Transverse colon (tissue), 4 donors: ENCODE results near the gene RPS27L. TPM values are rescaled to one million over a fixed set of nuclear protein-coding genes. Genes with fewer than 3 reads are reported as not detected.

Experiments
- DNase-seq: peaks from one replicate; pipeline ENCODE4 v3.0.0-alpha.2; 2019
- H3K27ac ChIP-seq, 4 donors: fragments of 200-600 bp; sonication (generic); 2 replicates each; pipeline ENCODE4 v1.5.1; 2016 to 2018; ENCODE audit warnings: inconsistent platforms in 4 of 4
- H3K27me3 ChIP-seq: fragments of 200-600 bp; sonication (generic); 2 replicates; pipeline ENCODE4 v1.5.1; 2017; ENCODE audit warnings: inconsistent platforms
- H3K36me3 ChIP-seq, 4 donors: fragments of 200-600 bp; sonication (generic); 2 replicates each; pipeline ENCODE4 v1.5.1; 2017 to 2019; ENCODE audit warnings: inconsistent platforms in 4 of 4
- H3K4me1 ChIP-seq, 4 donors: fragments of 200-600 bp; sonication (generic); 2 replicates each; pipeline ENCODE4 v1.5.1; 2017 to 2020; ENCODE audit warnings: inconsistent platforms in 4 of 4
- H3K4me3 ChIP-seq, 4 donors: fragments of 200-600 bp; sonication (generic); 1 replicate in 1 of 4; 2 replicates in 3 of 4; pipeline versions ENCODE4 v1.5.1 to v1.6.1; 2017 to 2019; ENCODE audit warnings: inconsistent platforms in 4 of 4
- H3K9me3 ChIP-seq, 2 donors: fragments of 200-600 bp; sonication (generic); 2 replicates each; pipeline ENCODE4 v1.5.1; 2017 to 2019; ENCODE audit warnings: inconsistent platforms in 2 of 2
- EP300 ChIP-seq: sonication (generic); formaldehyde crosslinking; IDR thresholded peaks from one replicate; pipeline ENCODE4 v1.6.1; 2017; ENCODE audit warnings: antibody characterized with exemption, low read depth
- POLR2A ChIP-seq: fragments of 450-650 bp; IDR thresholded peaks from one replicate; pipeline ENCODE4 v1.6.1; 2016; ENCODE audit warnings: antibody characterized with exemption, mild to moderate bottlenecking, moderate library complexity
- POLR2AphosphoS5 ChIP-seq, 3 donors: sonication (generic); formaldehyde crosslinking; IDR thresholded peaks; one replicate each; pipeline ENCODE4 v1.6.1; 2016; ENCODE audit warnings: antibody characterized with exemption in 3 of 3
- WGBS, 2 donors: methylation state at CpG; one replicate each; pipeline ENCODE4 v1.1.5; 2018; ENCODE audit warnings: low coverage in 1 of 2; 5-methylcytosine and 5-hydroxymethylcytosine counted together
- in situ Hi-C, 4 donors: fragments of 200-750 bp; cut with MboI; loops; one replicate each; pipeline versions ENCODE4 v1.15.0 to v1.15.1; 2017; ENCODE audit warnings: low sequenced_read_pairs in 3 of 4, low pct_ligation_motif_present in 1 of 4, low pct_unique_long_range_greater_than_20kb in 1 of 4
- intact Hi-C: fragments of 100-400 bp; cut with DNase I; formaldehyde crosslinking; loops from one replicate; pipeline ENCODE4 v1.15.1; 2023; ENCODE audit warnings: low total_unique reads
- total RNA-seq, 4 donors: library from RNA; depleted of rRNA; stranded (reverse); fragments of >200 nt; gene quantifications; one replicate each; pipeline ENCODE4 v1.1.0, GENCODE V29; 2016
- TF ChIP-seq, protein P1 (sequence below), 5 experiments: fragments of 200-600 bp in 3 of 5; fragments of 450-650 bp in 2 of 5; sonication (generic) in 3 of 5; IDR thresholded peaks; 1 replicate in 2 of 5; 2 replicates in 3 of 5; pipeline ENCODE4 v1.5.1; 2016 to 2017; ENCODE audit warnings: antibody characterized with exemption in 5 of 5, inconsistent platforms in 3 of 5, mild to moderate bottlenecking in 2 of 5, moderate library complexity in 1 of 5

Gene RPS27L
- total RNA-seq, 4 donors from 2014 or later = 4.5 to 143 (median 58.5) TPM

DNA sequence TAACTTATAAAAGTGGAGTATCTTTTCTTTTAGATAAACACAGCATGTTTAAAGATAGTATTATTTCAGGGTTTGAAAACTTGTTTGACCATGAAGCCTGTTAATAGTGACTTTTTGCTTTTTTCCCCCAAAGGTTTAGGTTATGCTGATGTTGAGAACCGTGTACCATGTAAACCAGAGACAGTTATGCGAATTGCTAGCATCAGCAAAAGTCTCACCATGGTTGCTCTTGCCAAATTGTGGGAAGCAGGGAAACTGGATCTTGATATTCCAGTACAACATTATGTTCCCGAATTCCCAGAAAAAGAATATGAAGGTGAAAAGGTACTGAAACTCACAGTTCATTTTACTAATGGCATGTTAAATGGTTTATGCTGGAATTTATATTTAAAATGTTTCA, 30.6 kb downstream of the RPS27L start:
- peaks cover 0 to 40% (median 8%) of the 10 kb centered on the region in 4 donors for H3K36me3 ChIP-seq
- H3K27me3 ChIP-seq = no peaks in the 10 kb centered on the region
- no peak for TF ChIP-seq EP300
- DNase-seq = no peak
- peaks cover 0 to 8% (median 4%) of the 10 kb centered on the region in 4 donors for H3K4me1 ChIP-seq
- intact Hi-C loops = no loop called here
- H3K4me3 ChIP-seq = no peak overlapping the region
- H3K27ac ChIP-seq = no peak overlapping the region
- in situ Hi-C loops = no loop called here
- H3K9me3 ChIP-seq = no peaks in the 10 kb centered on the region
- 77 to 89% methylated on average over 3 of the region's 3 CpGs for WGBS, 2 donors

DNA sequence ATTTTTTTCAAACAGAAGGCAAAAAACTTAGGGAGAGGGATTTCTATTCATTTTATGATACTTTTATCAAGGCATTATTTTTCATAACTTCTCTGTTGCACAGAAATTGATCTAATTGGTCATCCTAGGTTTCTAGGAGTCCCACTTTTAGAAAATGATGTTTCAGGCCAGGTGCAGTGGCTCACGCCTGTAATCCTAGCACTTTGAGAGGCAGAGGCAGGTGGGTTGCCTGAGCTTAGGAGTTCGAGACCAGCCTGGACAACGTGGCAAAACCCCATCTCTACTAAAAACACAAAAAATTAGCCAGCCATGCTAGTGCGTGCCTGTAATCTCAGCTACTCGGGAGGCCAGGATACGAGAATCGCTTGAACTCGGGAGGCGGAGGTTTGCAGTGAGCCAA, 32.8 kb downstream of the RPS27L start:
- intact Hi-C loops (no loop called here), in situ Hi-C loops (no loop called here)
- no peak for DNase-seq
- TF ChIP-seq EP300 (no peak), POLR2AphosphoS5 (IDR thresholded peaks at IDR 0.05) (no peak), POLR2A (no peak)
- TF ChIP-seq, protein P1, sequence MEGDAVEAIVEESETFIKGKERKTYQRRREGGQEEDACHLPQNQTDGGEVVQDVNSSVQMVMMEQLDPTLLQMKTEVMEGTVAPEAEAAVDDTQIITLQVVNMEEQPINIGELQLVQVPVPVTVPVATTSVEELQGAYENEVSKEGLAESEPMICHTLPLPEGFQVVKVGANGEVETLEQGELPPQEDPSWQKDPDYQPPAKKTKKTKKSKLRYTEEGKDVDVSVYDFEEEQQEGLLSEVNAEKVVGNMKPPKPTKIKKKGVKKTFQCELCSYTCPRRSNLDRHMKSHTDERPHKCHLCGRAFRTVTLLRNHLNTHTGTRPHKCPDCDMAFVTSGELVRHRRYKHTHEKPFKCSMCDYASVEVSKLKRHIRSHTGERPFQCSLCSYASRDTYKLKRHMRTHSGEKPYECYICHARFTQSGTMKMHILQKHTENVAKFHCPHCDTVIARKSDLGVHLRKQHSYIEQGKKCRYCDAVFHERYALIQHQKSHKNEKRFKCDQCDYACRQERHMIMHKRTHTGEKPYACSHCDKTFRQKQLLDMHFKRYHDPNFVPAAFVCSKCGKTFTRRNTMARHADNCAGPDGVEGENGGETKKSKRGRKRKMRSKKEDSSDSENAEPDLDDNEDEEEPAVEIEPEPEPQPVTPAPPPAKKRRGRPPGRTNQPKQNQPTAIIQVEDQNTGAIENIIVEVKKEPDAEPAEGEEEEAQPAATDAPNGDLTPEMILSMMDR (IDR thresholded peaks at IDR 0.05) = no peak
- WGBS, 2 donors = 97 to 100% methylated on average over 2 to 9 of the region's 9 CpGs
- Histone ChIP-seq H3K4me1 (peaks cover 0 to 13% (median 4%) of the 10 kb centered on the region in 4 donors), H3K27ac (no peak overlapping the region), H3K36me3 (peaks cover 0 to 22% (median 4%) of the 10 kb centered on the region in 4 donors), H3K9me3 (peaks cover 1 to 4% of the 10 kb centered on the region in 2 donors), H3K27me3 (no peaks in the 10 kb centered on the region), H3K4me3 (no peak overlapping the region)

DNA sequence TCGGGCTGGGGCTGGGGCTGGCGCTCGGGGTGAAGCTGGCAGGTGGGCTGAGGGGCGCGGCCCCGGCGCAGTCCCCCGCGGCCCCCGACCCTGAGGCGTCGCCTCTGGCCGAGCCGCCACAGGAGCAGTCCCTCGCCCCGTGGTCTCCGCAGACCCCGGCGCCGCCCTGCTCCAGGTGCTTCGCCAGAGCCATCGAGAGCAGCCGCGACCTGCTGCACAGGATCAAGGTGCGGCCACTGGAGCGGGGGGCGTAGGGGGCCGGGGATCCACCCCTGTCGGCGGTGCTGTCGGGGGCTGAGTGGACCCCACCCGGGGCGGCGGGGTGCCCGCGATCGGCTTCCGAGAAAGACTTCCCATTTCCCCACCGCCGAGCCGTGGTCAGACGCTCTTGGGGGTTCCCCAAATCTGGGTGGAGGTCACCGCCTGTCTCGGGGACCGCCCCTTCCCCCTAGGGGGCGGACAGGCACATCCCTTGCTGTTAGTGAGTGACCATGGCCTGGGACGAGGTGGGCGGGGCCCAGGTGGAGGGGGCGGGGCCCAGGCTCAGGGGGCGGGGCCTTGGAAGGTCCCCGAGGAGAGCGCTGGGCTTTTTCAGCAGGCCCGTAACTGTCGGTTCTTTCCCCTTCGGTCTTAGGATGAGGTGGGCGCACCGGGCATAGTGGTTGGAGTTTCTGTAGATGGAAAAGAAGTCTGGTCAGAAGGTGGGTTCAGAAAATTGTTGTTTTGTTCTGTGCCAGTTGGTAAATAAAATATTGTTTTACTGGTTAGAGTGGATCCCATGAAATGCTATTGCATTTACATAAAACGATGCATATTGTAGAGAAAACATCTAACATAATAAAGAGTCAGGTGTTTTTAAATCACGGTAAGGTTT, 35.0 kb downstream of the RPS27L start:
- 1 to 2% methylated on average over 7 to 36 of the region's 59 CpGs for WGBS, 2 donors
- Histone ChIP-seq H3K4me1 (peaks cover 0 to 13% (median 4%) of the 10 kb centered on the region in 4 donors), H3K27me3 (no peaks in the 10 kb centered on the region), H3K9me3 (peaks cover 8 to 10% of the 10 kb centered on the region in 2 donors), H3K4me3 (peak overlapping the region; percentile 83 to 99 (median 91)), H3K27ac (peak overlapping the region; percentile 95 to 98 (median 97)), H3K36me3 (peaks cover 0 to 6% (median 0%) of the 10 kb centered on the region in 4 donors)
- in situ Hi-C loops (no loop called here), intact Hi-C loops (no loop called here)
- TF ChIP-seq EP300 = no peak
- TF ChIP-seq POLR2A = no peak
- TF ChIP-seq POLR2AphosphoS5 (IDR thresholded peaks at IDR 0.05) = peak; percentile 32 to 66 (median 45)
- TF ChIP-seq, protein P1 (IDR thresholded peaks at IDR 0.05) = peak in 4 of 5 experiments; percentile 17 to 53 (median 30)
- peak; percentile 96 for DNase-seq

DNA sequence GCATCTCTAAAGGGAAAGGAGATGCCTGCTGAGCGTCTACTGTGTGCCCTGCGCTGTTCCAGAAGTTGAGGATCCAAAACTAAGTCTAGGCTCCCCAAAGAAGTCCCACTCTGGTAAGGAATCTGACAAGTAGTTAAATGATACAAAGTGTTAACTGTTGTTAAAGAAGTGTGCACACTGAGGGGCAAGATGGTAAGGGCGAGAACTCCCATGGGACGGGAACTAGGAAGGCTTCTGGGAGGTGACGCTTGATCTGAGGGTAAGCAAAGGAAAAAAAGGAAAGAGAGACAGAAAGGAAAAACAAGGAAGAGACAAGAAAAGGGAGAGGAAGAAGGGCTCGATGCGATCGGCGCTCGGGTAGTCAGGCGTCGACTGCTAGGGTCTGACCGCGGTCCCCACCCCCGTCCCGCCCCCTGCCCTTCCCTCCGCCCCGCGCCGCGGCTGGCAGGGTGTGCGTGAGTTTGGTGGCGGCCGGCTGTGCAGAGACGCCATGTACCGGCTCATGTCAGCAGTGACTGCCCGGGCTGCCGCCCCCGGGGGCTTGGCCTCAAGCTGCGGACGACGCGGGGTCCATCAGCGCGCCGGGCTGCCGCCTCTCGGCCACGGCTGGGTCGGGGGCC, 35.8 kb downstream of the RPS27L start, which contains the start of gene LACTB:
TSS of gene LACTB (plus strand) at position 480 of the 620 bp plus-strand sequence. CDS start at position 491, 11 bp downstream.
- in situ Hi-C loops (no loop called here), intact Hi-C loops (no loop called here)
- H3K4me3 ChIP-seq = peak within 1 kb of the TSS; percentile 83 to 99 (median 91)

More for the DNA sequence above, 35.8 kb downstream of the RPS27L start, which contains the start of gene LACTB:
- peak; percentile 89 for DNase-seq
- Histone ChIP-seq H3K9me3 (peaks cover 8 to 10% of the 10 kb centered on the region in 2 donors), H3K4me1 (peaks cover 0 to 13% (median 4%) of the 10 kb centered on the region in 4 donors), H3K36me3 (peaks cover 0 to 5% (median 0%) of the 10 kb centered on the region in 4 donors), H3K27ac (peak within 1 kb of the TSS; percentile 95 to 98 (median 97)), H3K27me3 (no peaks in the 10 kb centered on the region)
- TF ChIP-seq POLR2AphosphoS5 (IDR thresholded peaks at IDR 0.05) = peak; percentile 87 to 94 (median 94)
- TF ChIP-seq EP300 = no peak
- TF ChIP-seq POLR2A = peak; percentile 85
- TF ChIP-seq, protein P1 (IDR thresholded peaks at IDR 0.05) = no peak
- 4 to 14% methylated on average over 5 to 40 of the region's 40 CpGs for WGBS, 2 donors
